GM21381 (cell line): ENCODE results near the gene PVALEF.

Experiments used
- ATAC-seq: cut with Tn5 transposase; IDR thresholded peaks from one replicate; pipeline ENCODE4 v1.9.1; 2021; ENCODE audit warnings: mild to moderate bottlenecking, moderate library complexity; ENCODE audit not compliant: unreplicated experiment

Gene PVALEF

DNA sequence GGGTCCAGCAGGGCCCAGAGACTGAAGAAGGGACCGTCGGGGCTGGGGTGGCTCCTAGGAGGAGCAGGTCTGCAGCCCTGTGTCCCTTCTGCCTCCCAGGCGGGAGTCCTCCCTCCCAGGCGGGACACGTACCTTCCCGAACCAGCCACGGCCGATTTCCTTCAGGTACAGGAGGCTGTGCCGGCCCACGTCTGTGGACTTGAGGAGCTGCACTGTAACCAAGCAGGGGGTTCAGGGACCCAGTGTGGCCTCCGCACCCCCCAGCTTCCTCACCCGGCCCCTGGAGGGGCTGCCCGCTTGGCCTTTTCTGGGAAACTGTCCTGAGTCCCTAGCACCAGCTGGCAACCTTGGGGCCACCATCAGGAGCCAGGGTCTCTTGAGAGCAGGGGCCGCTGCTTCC, 37.0 kb upstream of the PVALEF start:
- ATAC-seq: no peak

DNA sequence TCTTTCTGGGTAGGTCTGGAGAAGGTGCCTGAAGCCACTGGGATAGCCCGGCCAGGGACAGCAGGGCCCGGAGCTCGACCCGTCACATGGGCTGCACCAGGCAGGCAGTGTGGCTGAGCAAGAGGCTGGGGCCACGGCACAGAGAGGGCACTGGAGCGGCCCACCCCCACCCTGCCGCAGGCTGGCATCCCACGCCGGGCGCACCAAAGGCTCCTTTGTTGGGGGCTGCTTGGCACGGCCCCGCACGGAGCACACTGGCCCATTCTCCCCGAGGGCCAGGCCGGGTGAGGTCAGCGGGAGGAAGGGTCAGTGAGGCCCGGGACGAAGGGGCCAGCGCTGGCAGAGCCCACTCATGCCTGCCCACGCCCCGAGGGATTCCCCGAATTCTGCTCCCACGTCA, 36.5 kb upstream of the PVALEF start:
- ATAC-seq: no peak

DNA sequence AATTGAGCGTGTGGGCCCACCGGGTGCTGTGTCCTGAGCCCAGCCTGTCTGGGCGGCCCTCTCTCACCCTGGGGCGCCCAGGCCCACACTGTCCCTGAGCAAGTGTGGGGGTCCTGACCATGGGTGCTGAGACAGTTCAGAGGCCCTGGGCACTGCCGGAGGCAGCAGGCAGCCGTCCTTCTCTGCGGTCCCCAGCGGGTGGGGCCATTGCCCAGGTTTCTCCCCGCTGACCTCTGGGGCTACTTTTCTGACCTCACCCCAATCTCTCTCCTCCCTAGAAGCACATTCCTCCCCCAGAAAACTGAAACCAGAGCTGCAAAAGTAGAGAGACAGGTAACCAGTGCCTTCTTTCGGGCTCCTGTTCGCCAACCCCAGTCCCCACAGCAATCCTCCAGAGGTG, 36.0 kb upstream of the PVALEF start:
- ATAC-seq: no peak

DNA sequence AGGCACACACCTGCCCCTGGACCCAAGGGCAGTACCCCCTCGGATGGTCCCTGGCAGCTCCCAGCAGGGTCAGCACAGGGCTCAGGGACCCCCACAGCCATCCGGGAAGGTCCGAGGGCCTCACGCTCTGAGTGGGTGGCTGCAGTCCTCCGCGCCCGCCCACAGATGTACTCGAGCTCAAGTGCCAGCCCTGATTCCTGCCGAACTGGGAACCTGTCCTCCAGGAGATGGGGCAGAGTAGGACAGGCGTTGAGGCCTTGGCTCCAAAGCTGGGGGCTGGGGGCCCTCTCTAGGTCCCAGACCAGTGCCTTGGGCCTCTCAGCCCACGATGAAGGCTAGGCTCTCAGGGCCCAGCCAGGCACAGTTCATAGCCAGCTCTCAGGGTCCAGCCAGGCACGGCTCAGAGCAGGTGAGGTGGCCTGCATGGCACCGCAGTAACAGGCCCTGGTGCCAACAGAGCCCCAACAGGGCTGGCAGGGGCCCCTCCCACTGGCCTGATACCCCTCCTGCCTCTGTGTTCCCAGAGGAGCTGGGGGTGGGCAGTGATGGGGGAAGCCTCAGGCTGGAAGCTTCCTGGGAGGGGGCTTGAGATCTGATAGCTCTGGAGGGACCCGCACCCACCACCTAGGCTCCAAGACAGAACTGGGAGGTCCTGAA, 35.5 kb upstream of the PVALEF start:
- no peak for ATAC-seq

DNA sequence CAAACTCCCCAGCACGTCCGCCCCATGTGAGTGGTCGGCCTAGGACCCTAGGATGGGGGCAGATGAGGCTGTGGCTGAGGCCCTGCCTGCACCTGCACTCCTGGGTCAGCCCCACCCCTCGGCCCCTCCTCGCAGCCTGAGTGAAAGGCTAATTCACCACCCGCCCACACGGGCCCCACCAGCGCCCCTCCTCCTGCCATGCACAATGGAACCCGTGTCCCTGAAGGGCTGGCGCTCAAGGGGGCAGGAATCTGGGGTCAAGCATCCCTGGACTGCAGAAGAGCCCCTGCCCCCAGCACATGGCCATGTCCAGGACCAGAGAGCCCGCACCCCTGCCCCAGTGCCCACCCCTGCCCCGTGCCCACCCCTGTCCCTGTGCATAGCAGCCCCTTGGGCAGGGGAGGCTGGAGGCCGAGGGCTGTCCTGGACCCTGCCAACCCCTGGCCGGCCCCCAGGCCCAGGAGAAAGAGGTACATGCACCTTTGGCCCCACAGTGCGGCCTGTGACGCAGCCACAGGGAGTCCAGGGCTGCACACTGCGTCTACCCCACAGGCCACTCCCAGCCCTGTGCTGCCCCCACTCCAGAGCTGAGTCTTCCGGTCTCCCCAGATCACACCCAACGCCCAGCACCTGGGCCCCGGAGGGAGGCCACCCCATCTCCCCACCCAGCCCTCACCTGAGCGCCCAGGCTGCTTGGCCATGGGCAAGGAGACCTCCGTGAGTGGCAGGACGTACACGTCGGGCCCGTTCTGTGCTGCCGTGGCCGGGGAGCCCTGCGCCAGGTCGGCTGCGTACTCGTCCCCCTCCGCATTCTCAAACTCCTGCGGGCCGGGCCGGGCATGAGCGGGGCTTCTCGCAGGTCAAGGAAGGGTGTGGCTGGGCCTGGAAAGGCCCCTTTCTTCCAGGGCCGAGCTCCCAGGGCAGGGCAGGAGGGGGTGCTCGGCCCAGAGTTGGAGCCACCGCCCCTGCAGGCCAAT, 34.6 kb upstream of the PVALEF start:
- ATAC-seq: no peak

DNA sequence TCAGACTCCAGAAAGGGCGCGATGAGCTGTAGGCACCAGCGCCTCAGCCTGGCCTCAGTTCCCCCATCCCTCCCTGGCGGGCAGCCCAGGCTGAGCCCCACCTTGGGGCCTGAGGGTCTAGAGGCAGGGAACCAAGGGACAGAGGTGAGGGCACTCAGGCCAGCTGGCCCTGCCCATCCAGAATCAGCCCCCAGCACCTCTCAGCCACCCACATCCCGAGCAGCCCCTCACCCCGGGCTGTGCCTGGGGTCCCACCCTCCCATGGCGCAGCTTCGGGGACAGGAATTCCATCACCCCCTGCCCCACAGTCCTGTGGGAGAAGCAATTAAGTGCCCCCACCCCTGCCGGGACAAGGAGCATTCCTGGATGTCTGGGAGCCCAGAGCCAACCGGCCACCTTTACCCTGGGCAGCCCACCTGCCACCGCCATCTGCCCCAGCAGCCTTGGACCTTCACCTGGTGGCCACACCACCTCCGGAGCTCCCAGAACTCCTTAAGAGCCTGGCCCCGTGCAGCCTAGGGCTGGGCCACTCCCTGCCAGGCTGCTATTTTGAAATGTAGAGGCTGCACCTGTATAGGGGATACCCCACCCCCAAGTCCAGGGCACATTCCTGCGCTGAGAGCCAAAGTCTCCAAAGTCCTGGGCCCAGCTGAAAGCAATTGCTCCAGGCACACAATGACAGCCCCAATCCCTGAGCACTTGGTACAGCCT, 33.7 kb upstream of the PVALEF start:
- ATAC-seq: no peak

DNA sequence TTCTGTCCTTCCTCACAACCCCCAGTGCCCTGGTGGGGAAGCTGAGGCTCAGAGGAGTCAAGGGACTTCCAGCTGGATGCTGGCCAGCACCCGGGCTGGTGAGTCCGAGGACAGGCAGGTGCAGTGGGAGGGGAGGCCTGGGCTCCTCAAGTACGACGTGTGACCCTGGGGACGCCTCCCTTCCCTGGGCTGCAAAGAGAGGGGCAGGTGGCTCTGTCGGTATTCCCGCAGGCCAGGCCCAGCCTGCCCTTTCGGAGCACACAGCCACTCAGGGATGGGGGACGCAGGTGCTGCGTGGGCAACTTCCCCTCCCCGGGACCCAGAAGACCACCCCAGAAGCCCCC, 33.1 kb upstream of the PVALEF start:
- ATAC-seq: no peak

DNA sequence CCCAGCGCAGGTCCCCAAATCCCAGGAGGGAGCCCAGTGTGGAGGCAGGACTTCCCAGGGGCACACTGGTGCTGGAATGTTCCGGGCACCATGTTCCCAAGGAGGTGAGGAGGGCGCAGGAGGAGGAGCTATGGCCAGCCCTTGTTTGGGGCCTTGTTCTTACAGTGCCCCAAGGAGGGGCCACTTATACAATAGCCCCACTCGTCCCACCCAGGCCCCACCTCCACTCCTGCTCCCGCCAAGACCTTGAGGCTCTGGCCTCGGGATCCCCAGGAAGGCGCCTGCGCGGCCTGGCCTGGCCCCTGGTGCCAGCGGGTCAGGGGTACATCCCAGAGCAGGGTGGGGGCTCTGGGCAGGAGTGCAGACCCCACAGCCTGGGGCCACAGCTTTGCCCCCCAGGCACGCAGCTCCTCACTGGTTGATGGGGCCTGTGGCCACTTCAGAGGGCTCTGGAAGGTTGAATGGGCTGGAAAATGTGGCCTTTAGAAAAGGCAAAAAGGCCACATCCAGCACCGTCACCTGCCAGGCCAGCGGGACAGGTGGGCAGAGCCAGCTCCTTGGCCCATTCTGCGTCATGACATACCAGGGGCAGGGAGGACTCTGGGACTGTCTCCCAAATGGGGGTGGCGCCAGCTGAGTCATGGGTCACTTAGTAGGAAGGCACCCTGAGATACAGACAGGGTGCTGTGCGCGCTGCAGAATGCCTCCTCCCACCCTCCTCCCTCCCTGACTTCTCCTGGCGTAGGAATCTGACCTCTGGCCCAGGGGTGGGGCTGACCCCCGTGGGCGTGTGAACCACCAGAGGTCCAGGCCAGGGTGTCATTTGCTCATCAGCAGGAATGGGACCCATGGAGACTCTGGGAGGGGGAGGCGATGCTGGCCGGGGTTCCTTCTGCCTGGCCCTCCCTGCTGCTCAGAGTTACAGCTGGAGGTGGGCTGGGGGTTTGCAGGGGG, 32.3 kb upstream of the PVALEF start:
- no peak for ATAC-seq

DNA sequence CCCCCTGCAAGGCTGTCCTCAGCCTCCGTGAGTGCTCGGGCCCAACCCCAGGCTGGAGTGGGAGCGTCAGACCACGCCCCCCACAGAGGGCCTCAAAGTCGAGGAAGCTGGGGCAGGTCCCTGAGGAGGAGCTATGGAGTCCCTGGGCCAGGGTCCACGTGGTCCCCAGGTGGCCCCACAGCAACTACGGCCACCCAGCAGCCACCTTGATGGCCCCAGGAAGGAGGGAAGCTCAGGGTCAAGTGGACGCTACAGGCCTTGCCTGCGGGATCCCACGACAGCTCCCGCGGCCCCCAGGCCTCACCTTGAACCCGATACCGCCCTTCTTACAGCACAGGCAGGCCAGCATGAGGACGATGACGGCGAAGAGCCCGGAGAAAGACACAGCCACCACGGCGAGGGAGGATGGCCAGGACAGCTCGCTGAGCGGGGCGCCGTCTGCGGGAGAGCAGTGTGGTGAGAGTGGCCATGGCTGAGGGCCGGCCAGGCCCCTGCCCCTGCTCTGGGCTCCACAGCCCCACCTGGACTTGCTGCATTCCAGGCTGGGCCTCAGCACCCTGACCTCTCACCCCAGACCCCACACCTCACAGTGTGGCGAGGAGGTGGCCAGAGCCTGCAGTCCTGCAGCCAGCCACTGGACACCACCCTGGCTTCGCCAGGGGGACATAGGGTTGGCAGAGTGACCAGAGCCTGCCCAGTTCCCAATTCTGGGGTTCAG, 31.1 kb upstream of the PVALEF start:
- no peak for ATAC-seq

DNA sequence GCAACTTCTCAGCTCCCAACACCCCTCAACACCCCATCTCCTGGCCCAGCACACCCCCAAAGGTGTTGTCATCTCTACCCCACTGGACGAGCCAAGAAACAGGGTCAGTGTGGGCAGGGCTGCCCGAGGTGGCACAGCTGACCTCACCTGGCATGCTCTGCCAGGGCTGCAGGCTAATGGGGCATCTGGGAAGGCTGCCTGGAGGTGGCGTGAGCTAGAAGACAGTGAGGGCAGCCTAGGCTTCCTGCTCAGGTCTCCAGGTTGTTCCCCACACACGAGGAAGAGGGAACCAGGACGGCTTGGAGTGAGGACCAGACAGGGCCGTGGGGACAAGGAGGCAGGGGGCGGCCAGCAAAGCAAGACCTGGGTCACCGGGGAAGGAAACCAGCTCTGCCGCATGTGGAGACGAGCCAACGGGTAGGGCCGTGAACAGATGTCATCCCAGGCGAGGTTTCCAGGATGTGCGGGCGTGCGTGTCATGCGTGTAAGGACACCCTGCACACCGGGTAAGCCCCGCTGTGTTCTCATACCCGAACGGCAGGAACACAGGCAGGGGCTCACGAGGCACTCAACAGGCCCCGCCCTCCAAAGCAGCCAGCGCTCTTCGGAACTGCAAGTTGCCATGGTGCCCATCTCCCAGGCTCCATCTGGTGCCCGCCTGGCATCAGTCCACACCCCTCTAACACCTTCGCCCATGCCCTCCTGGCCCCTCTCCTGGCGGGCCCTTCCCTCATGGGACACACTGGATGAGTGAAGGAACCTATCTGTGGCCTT, 29.6 kb upstream of the PVALEF start:
- ATAC-seq: no peak

DNA sequence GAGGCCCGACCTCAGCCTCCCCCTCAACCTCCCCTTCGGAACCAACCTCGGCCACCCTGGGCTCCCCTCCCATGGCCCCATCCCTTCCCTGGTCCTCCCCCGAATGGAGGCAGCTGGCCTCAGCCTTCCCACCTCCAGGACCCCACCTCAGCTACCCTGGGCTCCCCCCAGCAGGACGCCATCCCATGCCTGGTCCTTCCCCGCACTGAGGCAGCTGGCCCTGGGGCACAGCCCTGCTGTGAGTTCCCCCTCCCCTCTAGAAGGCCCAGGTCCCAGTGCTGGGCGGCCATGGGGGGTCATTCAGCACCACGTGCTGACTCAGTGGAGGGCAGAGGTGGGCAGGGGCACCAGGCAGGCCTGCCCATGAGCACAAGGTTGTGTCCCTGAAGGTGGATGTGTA, 28.9 kb upstream of the PVALEF start:
- no peak for ATAC-seq

DNA sequence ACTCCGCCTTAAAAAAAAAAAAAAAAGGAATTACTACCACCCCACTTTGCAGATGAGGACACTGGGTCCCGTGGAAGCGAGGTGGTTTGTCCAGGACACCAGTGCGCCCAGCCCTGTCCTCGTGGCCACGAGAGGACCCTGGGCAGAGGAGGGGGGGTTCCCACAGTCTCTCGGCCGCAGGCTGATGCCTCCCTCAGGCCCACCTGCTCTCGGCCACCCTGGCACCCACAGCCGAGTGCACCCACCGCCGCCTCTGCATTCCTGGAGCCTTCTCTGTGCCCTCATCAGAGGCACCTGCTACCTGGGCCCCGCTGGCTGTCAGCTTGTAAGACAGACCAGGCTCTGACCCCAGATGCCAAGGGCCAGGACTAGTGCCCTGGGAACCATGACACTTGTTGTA, 28.1 kb upstream of the PVALEF start:
- ATAC-seq: no peak

DNA sequence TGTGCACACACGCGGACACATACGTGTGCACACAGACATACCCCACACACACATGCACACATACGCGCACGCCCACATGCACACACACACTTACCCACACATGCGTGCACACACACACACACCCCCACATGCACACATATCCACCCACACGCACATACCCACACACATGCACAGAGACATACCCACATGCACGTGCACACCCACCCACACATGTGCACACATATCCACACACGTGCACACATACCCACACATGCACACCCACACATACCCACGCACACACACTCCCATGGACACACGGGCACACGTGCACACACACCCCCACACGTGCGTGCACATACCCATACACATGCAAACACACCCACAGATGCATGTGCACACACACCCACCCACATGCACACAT, 27.2 kb upstream of the PVALEF start:
- ATAC-seq: no peak

DNA sequence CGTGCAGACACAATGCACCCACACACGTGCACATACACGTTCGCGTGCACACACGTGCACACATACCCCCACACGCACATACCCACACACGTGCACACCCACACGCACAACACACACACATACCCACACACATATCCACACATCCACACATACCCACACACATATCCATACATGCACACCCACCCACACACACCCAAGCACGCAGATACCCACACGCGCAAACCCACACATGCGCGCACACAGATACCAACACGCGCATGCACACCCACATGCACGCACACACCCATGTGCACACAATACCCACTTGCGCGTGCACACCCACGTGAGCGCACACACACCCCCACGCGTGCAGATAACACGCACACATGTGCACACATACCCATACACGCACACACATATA, 26.8 kb upstream of the PVALEF start:
- ATAC-seq: no peak

DNA sequence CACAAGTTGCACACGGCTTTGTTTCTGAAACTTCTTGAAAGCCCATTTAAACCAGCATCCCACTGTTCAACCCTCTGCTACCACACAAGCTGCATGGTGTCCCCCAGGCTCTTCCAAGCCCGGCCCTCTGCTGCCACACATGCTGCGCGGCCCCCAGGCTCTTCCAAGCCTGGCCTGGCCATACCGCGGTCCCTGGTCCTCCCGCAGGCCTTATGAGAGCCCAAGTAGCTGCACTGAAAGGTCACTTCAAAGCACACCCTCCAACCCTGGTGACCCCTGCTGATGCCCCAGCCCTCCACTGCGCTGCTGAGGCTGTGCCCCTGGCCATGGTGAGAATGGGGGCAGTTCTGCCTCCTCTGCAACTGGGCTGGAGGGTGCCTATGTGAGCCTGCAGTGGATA, 25.9 kb upstream of the PVALEF start:
- no peak for ATAC-seq

DNA sequence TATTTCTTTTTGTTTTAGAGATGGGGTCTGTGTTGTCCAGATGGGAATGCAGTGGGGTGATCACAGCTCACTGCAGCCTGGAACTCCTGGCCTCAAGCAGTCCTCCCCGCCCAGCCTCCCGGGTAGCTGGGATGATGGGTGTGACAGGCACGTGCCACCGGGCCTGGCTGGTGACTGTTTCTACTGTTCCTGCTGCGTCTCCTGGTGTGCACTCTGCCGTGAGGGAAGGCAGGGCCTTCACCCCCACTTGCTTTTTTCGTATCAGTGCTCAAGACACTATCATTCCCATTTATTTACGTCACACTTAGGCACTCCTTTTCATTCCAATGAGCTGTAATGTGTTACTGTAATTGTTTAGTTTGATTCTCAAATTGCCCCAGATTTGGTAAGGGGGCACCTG, 25.3 kb upstream of the PVALEF start:
- ATAC-seq: no peak

DNA sequence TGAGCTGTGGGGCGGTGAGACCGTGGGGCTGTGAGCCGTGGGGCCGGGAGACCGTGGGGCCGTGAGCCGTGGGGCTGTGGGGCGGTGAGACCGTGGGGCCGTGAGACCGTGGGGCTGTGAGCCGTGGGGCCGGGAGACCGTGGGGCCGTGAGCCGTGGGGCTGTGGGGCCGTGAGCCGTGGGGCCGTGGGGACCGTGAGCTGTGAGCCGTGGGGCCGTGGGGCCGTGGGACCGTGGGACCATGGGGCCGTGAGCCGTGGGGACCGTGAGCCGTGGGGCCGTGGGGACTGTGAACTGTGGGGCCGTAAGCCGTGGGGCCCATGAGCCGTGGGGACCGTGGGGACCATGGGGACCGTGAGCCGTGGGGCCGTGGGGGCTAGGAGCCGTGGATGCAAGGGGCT, 24.6 kb upstream of the PVALEF start:
- no peak for ATAC-seq

DNA sequence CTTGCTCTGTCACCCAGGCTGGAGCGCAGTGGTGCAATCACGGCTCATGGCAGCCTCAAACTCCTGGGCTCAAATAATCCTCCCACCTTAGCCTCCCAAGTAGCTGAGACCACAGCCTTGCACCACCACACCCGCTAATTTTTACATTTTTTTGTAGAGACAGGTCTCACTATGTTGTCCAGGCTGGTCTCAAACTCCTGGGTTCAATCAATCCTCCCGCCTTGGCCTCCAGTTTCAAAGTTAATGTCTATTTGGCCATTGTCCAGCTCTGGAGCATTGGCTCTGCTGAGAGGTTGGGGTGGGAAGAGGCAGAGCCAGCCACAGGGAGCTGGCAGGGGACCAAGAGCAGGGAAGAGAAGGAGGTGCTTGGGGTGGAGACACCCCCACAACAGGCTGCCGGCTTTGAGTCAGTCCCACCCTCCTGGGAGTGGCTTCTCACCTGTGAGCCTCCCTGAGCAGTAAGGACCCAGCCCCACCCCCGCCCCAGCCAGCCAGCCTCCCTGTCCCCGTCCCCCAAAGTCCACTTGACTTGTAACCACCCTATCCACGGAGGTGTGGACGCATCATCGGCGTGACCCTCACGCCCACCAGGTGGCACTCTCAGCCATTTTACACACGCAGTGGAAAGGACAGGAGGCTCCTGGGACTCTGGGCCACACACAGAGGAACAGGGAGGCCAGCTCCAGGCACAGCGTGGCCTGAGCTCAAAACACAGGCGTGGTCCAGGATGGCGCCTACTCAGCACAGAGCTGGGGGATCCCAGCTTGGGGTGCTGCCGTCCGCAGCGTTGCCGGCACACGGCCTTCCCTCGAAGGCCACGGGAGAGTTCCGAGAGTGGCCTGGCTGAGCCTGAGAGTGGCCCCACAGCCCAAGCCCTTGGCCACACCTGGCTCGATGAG, 22.8 kb upstream of the PVALEF start:
- ATAC-seq: no peak

DNA sequence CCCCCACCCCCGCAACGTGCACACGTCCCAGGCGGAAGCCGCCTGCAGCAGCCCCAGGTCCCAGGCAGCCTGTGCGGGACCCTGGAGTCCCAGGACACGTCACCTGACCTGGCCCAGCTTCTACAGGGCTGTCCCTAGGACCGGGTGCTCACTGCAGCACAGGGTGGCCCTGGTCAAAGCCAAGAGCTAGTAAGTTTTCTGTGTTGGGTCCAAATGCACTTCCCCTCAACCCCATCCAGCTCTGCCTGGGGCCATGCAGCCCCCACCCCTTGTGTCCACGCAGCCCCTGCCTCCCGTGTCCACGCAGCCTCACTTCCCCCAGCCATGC, 22.1 kb upstream of the PVALEF start:
- no peak for ATAC-seq
